8988T (cell line): ENCODE measurements around the gene EPM2A.
A peak's percentile ranks its signal among the peaks of the same experiment; 100 is the strongest.
"Not testable (repeated sequence)": the region's sequence is repeated elsewhere in the genome, so short reads cannot be mapped to it uniquely, and the experiment has no call there.

Experiments used
- DNase-seq: peaks from one replicate; pipeline ENCODE4 v3.0.0; 2011

EPM2A gene

GRCh38 chr6:145735356-145736165, at the start of gene EPM2A:
EPM2A (minus strand) TSS chr6:145735520; CDS start chr6:145735498, 22 bp downstream.
- DNase-seq: peak; percentile 43

GRCh38 chr6:145784683-145785082, 49.4 kb upstream of the EPM2A start:
- no peak for DNase-seq

GRCh38 chr6:145783796-145784195, 48.5 kb upstream of the EPM2A start:
- no peak for DNase-seq

- DNase-seq: no peak
These were observed 37.5 kb upstream of the EPM2A start for GRCh38 chr6:145772846-145773245.

GRCh38 chr6:145765449-145765848, 30.1 kb upstream of the EPM2A start:
- no peak for DNase-seq

GRCh38 chr6:145763742-145764141, 28.4 kb upstream of the EPM2A start:
- no peak for DNase-seq

GRCh38 chr6:145761584-145761983, 26.3 kb upstream of the EPM2A start:
- DNase-seq: no peak

- DNase-seq: no peak
These were observed 22.8 kb upstream of the EPM2A start for GRCh38 chr6:145758113-145758512.

GRCh38 chr6:145756170-145756662, 20.9 kb upstream of the EPM2A start:
- DNase-seq: no peak

- DNase-seq: no peak
These were observed 20.4 kb upstream of the EPM2A start for GRCh38 chr6:145755682-145756081.

GRCh38 chr6:145752638-145753037, 17.3 kb upstream of the EPM2A start:
- no peak for DNase-seq

- no peak for DNase-seq
These were observed 14.3 kb upstream of the EPM2A start for GRCh38 chr6:145749632-145750031.

GRCh38 chr6:145745861-145746260, 10.5 kb upstream of the EPM2A start:
- DNase-seq: no peak

- DNase-seq: no peak
These were observed 9.3 kb upstream of the EPM2A start for GRCh38 chr6:145744619-145745018.

- no peak for DNase-seq
These were observed 8.0 kb upstream of the EPM2A start for GRCh38 chr6:145743332-145743731.

- DNase-seq: not testable (repeated sequence)
These were observed 7.2 kb upstream of the EPM2A start for GRCh38 chr6:145742472-145742871.

GRCh38 chr6:145739685-145740084, 4.4 kb upstream of the EPM2A start:
- not testable (repeated sequence) for DNase-seq

- DNase-seq: no peak
These were observed 2.9 kb upstream of the EPM2A start for GRCh38 chr6:145738265-145738664.

- DNase-seq: no peak
These were observed 1.4 kb upstream of the EPM2A start for GRCh38 chr6:145736661-145737144.

- peak; percentile 66 for DNase-seq
These were observed 599 bp downstream of the EPM2A start for GRCh38 chr6:145734486-145735355.

GRCh38 chr6:145733810-145734209, 1.5 kb downstream of the EPM2A start:
- no peak for DNase-seq

- no peak for DNase-seq
These were observed 2.1 kb downstream of the EPM2A start for GRCh38 chr6:145733207-145733606.

GRCh38 chr6:145731447-145731846, 3.9 kb downstream of the EPM2A start:
- DNase-seq: no peak

- DNase-seq: no peak
These were observed 5.4 kb downstream of the EPM2A start for GRCh38 chr6:145729887-145730286.
